HCT116 (cell line): Measurements from ENCODE around the gene HSPA12B. TPM values are rescaled to one million over a fixed set of nuclear protein-coding genes. Genes with fewer than 3 reads are reported as not detected.
A peak's percentile ranks its signal among the peaks of the same experiment; 100 is the strongest.

Source experiments
- ATAC-seq: fragments of 200-7000 bp; cut with Tn5 transposase; 2 replicates; pipeline ENCODE4 v1.9.1; 2020; ENCODE audit warnings: mild to moderate bottlenecking, moderate library complexity
- BruUV-seq: library from RNA; stranded (reverse); fragments of 400-500 nt; replicated peaks from 2 replicates; lab custom pipeline; 2021; lab: Mats Ljungman, UMichigan
- CTCF ChIA-PET: fragments of 300-600 bp; sonication (Branson Sonifier 250); formaldehyde crosslinking; loops from one replicate; lab custom pipeline; 2021; ENCODE audit warnings: antibody characterized with exemption; lab: Charles Lee
- POLR2A ChIA-PET: fragments of 300-600, 350-600 bp; sonication (Branson Sonifier 250); formaldehyde crosslinking; loops from one replicate; lab custom pipeline; 2021; ENCODE audit warnings: antibody characterized with exemption; lab: Charles Lee
- RAD21 ChIA-PET, 2 experiments: fragments of 300-600 bp; sonication (Branson Sonifier 250); formaldehyde crosslinking; loops; one replicate each; lab custom pipeline; 2023; ENCODE audit warnings: low total read pairs in 2 of 2; ENCODE audit not compliant: uncharacterized antibody in 2 of 2, unreplicated experiment in 2 of 2, low non-redundant PET in 1 of 2; lab: Charles Lee
- DNase-seq: peaks from one replicate; pipeline ENCODE4 v3.0.0-alpha.2; 2010; ENCODE audit warnings: low read depth, low spot score
- H2AFZ ChIP-seq: fragments of 200-600 bp; shearing (Covaris generic), sonication (generic); 2 replicates; pipeline ENCODE4 v1.6.1; 2017; ENCODE audit warnings: low read depth, mixed run types, mixed read lengths, antibody characterized with exemption, low read length; ENCODE audit not compliant: poor library complexity, severe bottlenecking
- H3K27ac ChIP-seq: 2 replicates; pipeline ENCODE4 v1.5.1; 2012; ENCODE audit warnings: low read depth, low read length
- H3K27me3 ChIP-seq: fragments of 200-600 bp; sonication (generic); 2 replicates; pipeline ENCODE4 v1.6.1; 2016; ENCODE audit warnings: mixed run types, low read length, mixed read lengths; ENCODE audit not compliant: insufficient read depth
- H3K36me3 ChIP-seq, 2 experiments: fragments of 200-500 bp in 1 of 2; fragments of 200-600 bp in 1 of 2; sonication (Bioruptor generic) in 1 of 2; sonication (generic) in 1 of 2; 2 replicates each; pipeline versions ENCODE4 v1.5.1 to v1.6.1; 2014 to 2016; ENCODE audit warnings: low read length in 2 of 2, inconsistent platforms in 1 of 2, mixed read lengths in 1 of 2, mixed run types in 1 of 2; ENCODE audit not compliant: insufficient read depth in 2 of 2, control insufficient read depth in 1 of 2
- H3K4me1 ChIP-seq, 2 experiments: fragments of 200-600 bp in 1 of 2; sonication (generic) in 1 of 2; 2 replicates each; pipeline versions ENCODE4 v1.5.1 to v1.6.1; 2012 to 2017; ENCODE audit warnings: low read length in 2 of 2, inconsistent platforms in 1 of 2, mild to moderate bottlenecking in 1 of 2, mixed read lengths in 1 of 2, mixed run types in 1 of 2, moderate library complexity in 1 of 2; ENCODE audit not compliant: insufficient read depth in 2 of 2, control insufficient read depth in 1 of 2
- H3K4me2 ChIP-seq: fragments of 200-600 bp; sonication (generic); 2 replicates; pipeline ENCODE4 v1.6.1; 2017; ENCODE audit warnings: mixed run types, low read length, mixed read lengths
- H3K4me3 ChIP-seq, 2 experiments: fragments of 200-600 bp in 1 of 2; sonication (generic) in 1 of 2; replicated peaks in 1 of 2; 2 replicates each; pipeline ENCODE4 v1.5.1; 2011 to 2016; ENCODE audit warnings: low read length in 2 of 2, control low read depth in 1 of 2, low read depth in 1 of 2, mild to moderate bottlenecking in 1 of 2, mixed read lengths in 1 of 2, mixed run types in 1 of 2
- H3K79me2 ChIP-seq: fragments of 200-600 bp; sonication (generic); 2 replicates; pipeline ENCODE4 v1.6.1; 2017; ENCODE audit warnings: mild to moderate bottlenecking, mixed run types, low read length, moderate library complexity, mixed read lengths; ENCODE audit not compliant: insufficient read depth
- H3K9ac ChIP-seq: fragments of 200-600 bp; sonication (generic); 2 replicates; pipeline ENCODE4 v1.6.1; 2016; ENCODE audit warnings: low read length, mixed read lengths
- H3K9me2 ChIP-seq: fragments of 200-600 bp; sonication (generic), shearing (Covaris generic); 2 replicates; pipeline ENCODE4 v1.6.1; 2017; ENCODE audit warnings: mixed run types, mild to moderate bottlenecking, moderate library complexity; ENCODE audit not compliant: insufficient read depth
- H3K9me3 ChIP-seq, 2 experiments: fragments of 200-500 bp in 1 of 2; fragments of 200-600 bp in 1 of 2; sonication (Bioruptor generic) in 1 of 2; sonication (generic) in 1 of 2; 2 replicates each; pipeline ENCODE4 v1.6.1; 2014 to 2017; ENCODE audit warnings: low read length in 2 of 2, mixed read lengths in 2 of 2, inconsistent platforms in 1 of 2, low read depth in 1 of 2, mild to moderate bottlenecking in 1 of 2, mixed run types in 1 of 2, moderate library complexity in 1 of 2; ENCODE audit not compliant: control insufficient read depth in 1 of 2, insufficient read depth in 1 of 2
- H4K20me1 ChIP-seq: fragments of 200-600 bp; sonication (generic), shearing (Covaris generic); 2 replicates; pipeline ENCODE4 v1.6.1; 2017; ENCODE audit warnings: mixed run types, mild to moderate bottlenecking, moderate library complexity; ENCODE audit not compliant: insufficient read depth
- ATF3 ChIP-seq: IDR thresholded peaks from 2 replicates; pipeline ENCODE4 v1.6.1; 2012
- CBX3 ChIP-seq: IDR thresholded peaks from 2 replicates; pipeline ENCODE4 v1.6.1; 2012; ENCODE audit warnings: low read depth
- CEBPB ChIP-seq: IDR thresholded peaks from 2 replicates; pipeline ENCODE4 v1.6.1; 2012; ENCODE audit warnings: low read depth
- CTCF ChIP-seq, 3 experiments: fragments of 200-600 bp in 1 of 3; sonication (generic) in 1 of 3; IDR thresholded peaks in 2 of 3; conservative IDR thresholded peaks in 1 of 3; 2 replicates each; pipeline ENCODE4 v1.5.1; 2012 to 2017; ENCODE audit warnings: low read depth in 2 of 3, low read length in 2 of 3, antibody characterized with exemption in 1 of 3, borderline replicate concordance in 1 of 3, control low read depth in 1 of 3, mild to moderate bottlenecking in 1 of 3, mixed read lengths in 1 of 3, mixed run types in 1 of 3, moderate library complexity in 1 of 3; ENCODE audit not compliant: insufficient read depth in 1 of 3
- EGR1 ChIP-seq: IDR thresholded peaks from 2 replicates; pipeline ENCODE4 v1.6.1; 2012; ENCODE audit warnings: low read depth
- ELF1 ChIP-seq: IDR thresholded peaks from 2 replicates; pipeline ENCODE4 v1.6.1; 2012; ENCODE audit warnings: low read depth, borderline replicate concordance
- EZH2 ChIP-seq: fragments of 200-600 bp; sonication (generic); IDR thresholded peaks from 2 replicates; pipeline ENCODE4 v1.6.1; 2017; ENCODE audit warnings: antibody characterized with exemption, mixed run types
- FOSL1 ChIP-seq: IDR thresholded peaks from 2 replicates; pipeline ENCODE4 v1.6.1; 2012; ENCODE audit warnings: low read depth
- JUND ChIP-seq: IDR thresholded peaks from 2 replicates; pipeline ENCODE4 v1.6.1; 2012
- MAX ChIP-seq: IDR thresholded peaks from 2 replicates; pipeline ENCODE4 v1.6.1; 2012
- POLR2A ChIP-seq: IDR thresholded peaks from 2 replicates; pipeline ENCODE4 v1.7.0; 2011; ENCODE audit warnings: borderline replicate concordance; ENCODE audit not compliant: insufficient read depth, insufficient read length; ENCODE audit errors: extremely low read depth
- REST ChIP-seq: IDR thresholded peaks from 2 replicates; pipeline ENCODE4 v1.6.1; 2012; ENCODE audit warnings: low read depth
- SRF ChIP-seq: IDR thresholded peaks from 2 replicates; pipeline ENCODE4 v1.6.1; 2012; ENCODE audit warnings: low read depth
- TCF7L2 ChIP-seq: IDR thresholded peaks from 2 replicates; pipeline ENCODE4 v1.7.0; 2011; ENCODE audit warnings: borderline replicate concordance, inconsistent platforms; ENCODE audit not compliant: insufficient read depth, insufficient read length; ENCODE audit errors: extremely low read depth
- YY1 ChIP-seq: IDR thresholded peaks from 2 replicates; pipeline ENCODE4 v1.6.1; 2011; ENCODE audit warnings: low read length, low read depth, moderate library complexity, mild to moderate bottlenecking; ENCODE audit not compliant: insufficient replicate concordance; ENCODE audit errors: extremely low read depth
- intact Hi-C: fragments of 100-400 bp; cut with micrococcal nuclease; formaldehyde crosslinking; loops from 2 replicates; pipeline ENCODE4 v1.10.0; 2022
- total RNA-seq: library from RNA; stranded (reverse); gene quantifications from one replicate; pipeline ENCODE4 v1.2.1, GENCODE V29; 2021; ENCODE audit not compliant: unreplicated experiment

Gene HSPA12B
- total RNA-seq, 1 experiment from 2014 or later: not detected

- RAD21 ChIA-PET: no interaction called here
- CTCF ChIA-PET: interaction anchor here (1.6 kb wide), 1 partner anchor 12 kb away, joined by 7 read pairs; no protein-coding TSS in a partner anchor
- H3K9me3 ChIP-seq: no peaks in the 10 kb centered on the region
- no peak overlapping the region for H3K9ac ChIP-seq
- POLR2A ChIA-PET: no interaction called here
- no peaks in the 10 kb centered on the region for H3K36me3 ChIP-seq
- H3K4me3 ChIP-seq: no peak overlapping the region
- no TSS peak for BruUV-seq
- H3K4me2 ChIP-seq: no peak overlapping the region
- intact Hi-C loops: no loop called here
- no peak overlapping the region for H3K27ac ChIP-seq
- no peaks in the 10 kb centered on the region for H3K79me2 ChIP-seq
- DNase-seq: no peak
- no peaks in the 10 kb centered on the region for H3K9me2 ChIP-seq
- H3K27me3 ChIP-seq: no peaks in the 10 kb centered on the region
- TF ChIP-seq POLR2A: no peak
- H4K20me1 ChIP-seq: no peaks in the 10 kb centered on the region
- peaks cover 0 to 12% of the 10 kb centered on the region in 2 experiments; a peak in 3 of 4 replicates for H3K4me1 ChIP-seq
- ATAC-seq: peak; percentile 61
- H2AFZ ChIP-seq: no peak overlapping the region
Observed at GRCh38 chr20:3706774-3707507, 25.5 kb upstream of the HSPA12B start.

GRCh38 chr20:3707508-3707899, 25.0 kb upstream of the HSPA12B start:
- Histone ChIP-seq H3K27ac (no peak overlapping the region), H3K9ac (no peak overlapping the region), H3K4me2 (no peak overlapping the region), H2AFZ (no peak overlapping the region), H3K27me3 (no peaks in the 10 kb centered on the region), H3K4me3 (no peak overlapping the region), H4K20me1 (no peaks in the 10 kb centered on the region), H3K79me2 (no peaks in the 10 kb centered on the region), H3K4me1 (peaks cover 0 to 12% of the 10 kb centered on the region in 2 experiments; a peak in 3 of 4 replicates), H3K9me2 (no peaks in the 10 kb centered on the region), H3K9me3 (no peaks in the 10 kb centered on the region), H3K36me3 (no peaks in the 10 kb centered on the region)
- ATAC-seq (no peak), DNase-seq (no peak)
- intact Hi-C loops: no loop called here
- no TSS peak for BruUV-seq
- ChIA-PET POLR2A (no interaction called here), CTCF (interaction anchor here (1.6 kb wide), 1 partner anchor 11 kb away, joined by 7 read pairs; no protein-coding TSS in a partner anchor), RAD21 (no interaction called here)
- no peak for TF ChIP-seq TCF7L2
- no peak for TF ChIP-seq CBX3
- TF ChIP-seq YY1: no peak
- no peak for TF ChIP-seq SRF
- no peak for TF ChIP-seq ELF1
- no peak for TF ChIP-seq ATF3
- no peak for TF ChIP-seq CEBPB
- TF ChIP-seq JUND: no peak
- TF ChIP-seq EZH2: no peak
- TF ChIP-seq MAX: no peak
- TF ChIP-seq REST: no peak
- TF ChIP-seq EGR1: no peak
- no peak for TF ChIP-seq FOSL1
- TF ChIP-seq CTCF (IDR thresholded peaks at IDR 0.05 in 2 of 3, conservative IDR thresholded peaks at IDR 0.05 in 1 of 3; ENCODE audit: borderline replicate concordance in 1 of 3, insufficient read depth in 1 of 3, low read depth in 2 of 3, low read length in 2 of 3): no peak
